ENCODE measurements around the gene PCDHGC4. TPM values are rescaled to one million over a fixed set of nuclear protein-coding genes. Genes with fewer than 3 reads are reported as not detected.

Gene PCDHGC4
- total and polyA plus RNA-seq, 12 donors = 0.03 to 6.1 (median 1.4) TPM

- Histone ChIP-seq H3K9me3 (replicated peaks in 1 of 3) (no peaks in the 10 kb centered on the region), H3K27ac (no peak overlapping the region), H3K27me3 (no peaks in the 10 kb centered on the region), H3K4me3 (no peak overlapping the region), H3K36me3 (replicated peaks in 1 of 2) (no peaks in the 10 kb centered on the region), H3K4me1 (replicated peaks in 1 of 2) (peaks cover 4 to 40% of the 10 kb centered on the region in 2 donors)
- DNase-seq = peak in 1 of 7 donors; percentile 48
- no peak for TF ChIP-seq POLR2A (IDR thresholded peaks at IDR 0.05)
- WGBS, 4 donors = 84 to 92% (median 89%) methylated on average over 3 to 13 of the region's 13 CpGs
- intact Hi-C loops (cut with DNase I) = no loop called here
These were observed 5.9 kb downstream of the PCDHGC4 start for GRCh38 chr5:141490771-141491170.

GRCh38 chr5:141491323-141492167 is 6.7 kb downstream of the PCDHGC4 start:
- Histone ChIP-seq H3K36me3 (replicated peaks in 1 of 2) (no peaks in the 10 kb centered on the region), H3K4me1 (replicated peaks in 1 of 2) (peaks cover 4 to 45% of the 10 kb centered on the region in 2 donors), H3K27ac (no peak overlapping the region), H3K4me3 (peak overlapping the region in 1 of 4 donors; percentile 13), H3K9me3 (replicated peaks in 1 of 3) (no peaks in the 10 kb centered on the region), H3K27me3 (no peaks in the 10 kb centered on the region)
- 50 to 63% (median 60%) methylated on average over 44 to 66 of the region's 66 CpGs for WGBS, 4 donors
- TF ChIP-seq POLR2A (IDR thresholded peaks at IDR 0.05) = no peak
- TF ChIP-seq CTCF (IDR thresholded peaks at IDR 0.05) = no peak
- DNase-seq = peak in 1 of 7 donors; percentile 49
- intact Hi-C loops (cut with DNase I) = no loop called here

GRCh38 chr5:141492168-141492885 is 7.5 kb downstream of the PCDHGC4 start:
- no peaks in the 10 kb centered on the region for H3K9me3 ChIP-seq (replicated peaks in 1 of 3)
- H3K27me3 ChIP-seq = no peaks in the 10 kb centered on the region
- no peaks in the 10 kb centered on the region for H3K36me3 ChIP-seq (replicated peaks in 1 of 2)
- WGBS, 4 donors = 42 to 65% (median 52%) methylated on average over 30 to 68 of the region's 68 CpGs
- DNase-seq = peak in 1 of 7 donors; percentile 58
- peaks cover 4 to 45% of the 10 kb centered on the region in 2 donors for H3K4me1 ChIP-seq (replicated peaks in 1 of 2)
- intact Hi-C loops (cut with DNase I) = no loop called here
- no peak overlapping the region for H3K27ac ChIP-seq
- peak overlapping the region in 1 of 4 donors; percentile 13 for H3K4me3 ChIP-seq
- TF ChIP-seq CTCF (IDR thresholded peaks at IDR 0.05) (no peak), POLR2A (IDR thresholded peaks at IDR 0.05) (no peak)

GRCh38 chr5:141493500-141494422 is 8.9 kb downstream of the PCDHGC4 start:
- Histone ChIP-seq H3K9me3 (replicated peaks in 1 of 3) (no peaks in the 10 kb centered on the region), H3K27me3 (no peaks in the 10 kb centered on the region), H3K27ac (peak overlapping the region in 2 of 5 donors; percentile 11 to 15), H3K36me3 (replicated peaks in 1 of 2) (peaks cover 0 to 7% of the 10 kb centered on the region in 2 donors), H3K4me1 (replicated peaks in 1 of 2) (peaks cover under 1 to 43% of the 10 kb centered on the region in 2 donors), H3K4me3 (no peak overlapping the region)
- intact Hi-C loops (cut with DNase I) = no loop called here
- peak in 1 of 7 donors; percentile 49 for DNase-seq
- TF ChIP-seq CTCF (IDR thresholded peaks at IDR 0.05) (no peak), POLR2A (IDR thresholded peaks at IDR 0.05) (no peak)
- 69 to 80% (median 69%) methylated on average over 10 of the region's 10 CpGs for WGBS, 4 donors

All from adrenal gland (tissue), 12 donors.